ENCODE results near the gene HMGCR.

GRCh38 chr5:75395277-75395676 lies 58.3 kb downstream of the HMGCR start:
- TF ChIP-seq, protein P1, sequence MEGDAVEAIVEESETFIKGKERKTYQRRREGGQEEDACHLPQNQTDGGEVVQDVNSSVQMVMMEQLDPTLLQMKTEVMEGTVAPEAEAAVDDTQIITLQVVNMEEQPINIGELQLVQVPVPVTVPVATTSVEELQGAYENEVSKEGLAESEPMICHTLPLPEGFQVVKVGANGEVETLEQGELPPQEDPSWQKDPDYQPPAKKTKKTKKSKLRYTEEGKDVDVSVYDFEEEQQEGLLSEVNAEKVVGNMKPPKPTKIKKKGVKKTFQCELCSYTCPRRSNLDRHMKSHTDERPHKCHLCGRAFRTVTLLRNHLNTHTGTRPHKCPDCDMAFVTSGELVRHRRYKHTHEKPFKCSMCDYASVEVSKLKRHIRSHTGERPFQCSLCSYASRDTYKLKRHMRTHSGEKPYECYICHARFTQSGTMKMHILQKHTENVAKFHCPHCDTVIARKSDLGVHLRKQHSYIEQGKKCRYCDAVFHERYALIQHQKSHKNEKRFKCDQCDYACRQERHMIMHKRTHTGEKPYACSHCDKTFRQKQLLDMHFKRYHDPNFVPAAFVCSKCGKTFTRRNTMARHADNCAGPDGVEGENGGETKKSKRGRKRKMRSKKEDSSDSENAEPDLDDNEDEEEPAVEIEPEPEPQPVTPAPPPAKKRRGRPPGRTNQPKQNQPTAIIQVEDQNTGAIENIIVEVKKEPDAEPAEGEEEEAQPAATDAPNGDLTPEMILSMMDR (IDR thresholded peaks at IDR 0.05; ENCODE audit: low read depth, low read length, poor library complexity, severe bottlenecking): no peak
- TF ChIP-seq EZH2phosphoT487 (IDR thresholded peaks at IDR 0.05; ENCODE audit: borderline replicate concordance, low read length): no peak

Measured in DOHH2 (cell line).